Measurements from ENCODE around the gene ASAP2.

The ASAP2 gene

DNA sequence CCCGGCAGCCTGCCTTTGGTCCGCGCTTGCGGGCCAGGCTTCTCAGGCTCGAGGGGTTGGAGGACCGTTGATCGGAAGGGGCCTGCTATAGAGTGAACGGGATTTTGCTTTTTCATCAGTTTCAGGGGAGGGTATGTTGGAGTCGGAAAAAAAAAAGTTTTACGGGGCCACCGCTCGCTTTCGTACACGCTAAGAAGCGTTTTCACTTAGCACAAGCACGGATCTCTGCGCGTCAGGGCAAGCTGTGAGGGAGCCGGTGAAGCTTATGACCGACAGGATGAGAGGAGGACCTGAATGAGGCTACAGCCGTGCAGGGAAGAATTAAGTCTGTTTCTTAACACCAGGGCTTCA is 217.3 kb downstream of the ASAP2 start:
- H3K4me1 ChIP-seq (ENCODE audit: insufficient read depth, low read length): peaks cover 56% of the 10 kb centered on the region
- H3K9me3 ChIP-seq (ENCODE audit: insufficient read depth, low read length, severe bottlenecking): no peaks in the 10 kb centered on the region
- DNase-seq: peak; percentile 31
- H3K36me3 ChIP-seq (ENCODE audit: insufficient read depth, low read length): peaks cover 17% of the 10 kb centered on the region
- ATAC-seq (ENCODE audit: insufficient read depth, low read depth): 0 out of 3 replicates have a peak, but pooled peaks have one; percentile 8
- H3K79me2 ChIP-seq (ENCODE audit: insufficient read depth, low read length): peaks cover 80% of the 10 kb centered on the region
- peak overlapping the region; percentile 93 for H3K9ac ChIP-seq (ENCODE audit: low read depth, low read length)
- no peaks in the 10 kb centered on the region for H3K27me3 ChIP-seq (ENCODE audit: insufficient read depth, low read length, poor library complexity)
- TF ChIP-seq, protein P1, sequence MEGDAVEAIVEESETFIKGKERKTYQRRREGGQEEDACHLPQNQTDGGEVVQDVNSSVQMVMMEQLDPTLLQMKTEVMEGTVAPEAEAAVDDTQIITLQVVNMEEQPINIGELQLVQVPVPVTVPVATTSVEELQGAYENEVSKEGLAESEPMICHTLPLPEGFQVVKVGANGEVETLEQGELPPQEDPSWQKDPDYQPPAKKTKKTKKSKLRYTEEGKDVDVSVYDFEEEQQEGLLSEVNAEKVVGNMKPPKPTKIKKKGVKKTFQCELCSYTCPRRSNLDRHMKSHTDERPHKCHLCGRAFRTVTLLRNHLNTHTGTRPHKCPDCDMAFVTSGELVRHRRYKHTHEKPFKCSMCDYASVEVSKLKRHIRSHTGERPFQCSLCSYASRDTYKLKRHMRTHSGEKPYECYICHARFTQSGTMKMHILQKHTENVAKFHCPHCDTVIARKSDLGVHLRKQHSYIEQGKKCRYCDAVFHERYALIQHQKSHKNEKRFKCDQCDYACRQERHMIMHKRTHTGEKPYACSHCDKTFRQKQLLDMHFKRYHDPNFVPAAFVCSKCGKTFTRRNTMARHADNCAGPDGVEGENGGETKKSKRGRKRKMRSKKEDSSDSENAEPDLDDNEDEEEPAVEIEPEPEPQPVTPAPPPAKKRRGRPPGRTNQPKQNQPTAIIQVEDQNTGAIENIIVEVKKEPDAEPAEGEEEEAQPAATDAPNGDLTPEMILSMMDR (IDR thresholded peaks at IDR 0.05; ENCODE audit: borderline replicate concordance, extremely low read depth, low read length, poor library complexity, severe bottlenecking): no peak
- H3K27ac ChIP-seq (ENCODE audit: low read length): peak overlapping the region; percentile 93
- H3K4me2 ChIP-seq (ENCODE audit: insufficient read depth, low read length): peak overlapping the region; percentile 83
- H4K20me1 ChIP-seq (ENCODE audit: insufficient read depth, low read length): peaks cover 18% of the 10 kb centered on the region
- H2AFZ ChIP-seq (ENCODE audit: low read depth, low read length): peak overlapping the region; percentile 100
- H3K4me3 ChIP-seq (ENCODE audit: low read depth in 1 of 2, low read length in 2 of 2): peak overlapping the region; percentile 83 to 89

DNA sequence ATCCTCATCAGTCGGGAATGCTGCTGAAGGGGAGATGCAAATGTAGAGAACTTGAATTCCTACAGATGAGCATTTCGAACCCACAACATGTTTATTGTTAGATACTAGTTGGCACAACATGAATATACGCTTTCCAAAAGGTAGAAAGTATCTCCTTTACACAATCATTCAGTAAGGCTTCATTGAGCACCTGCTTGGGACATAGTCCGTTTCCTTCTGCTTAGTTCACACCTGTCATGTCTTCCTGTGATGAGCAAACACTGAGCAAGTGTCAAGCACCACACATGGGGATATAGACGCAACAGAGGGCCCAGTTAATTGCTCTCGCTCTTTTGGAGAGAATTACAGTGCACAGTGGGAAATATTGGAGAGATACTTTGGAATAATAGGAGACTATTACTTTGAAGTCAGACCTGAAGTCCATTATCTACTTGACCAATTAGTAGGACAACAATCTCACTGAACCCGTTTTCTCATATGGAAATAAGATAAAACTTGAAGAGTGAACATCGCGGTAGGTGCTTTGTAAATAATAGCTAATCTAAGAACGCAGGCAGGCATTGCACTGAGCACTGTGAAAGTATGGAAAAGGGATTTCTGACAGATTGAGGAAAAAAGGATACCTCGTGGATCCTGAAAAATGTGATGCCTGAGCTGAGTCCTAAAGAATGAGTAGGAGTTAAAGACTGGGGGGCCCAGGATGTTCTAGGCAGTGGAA is 218.0 kb downstream of the ASAP2 start:
- no peaks in the 10 kb centered on the region for H3K27me3 ChIP-seq (ENCODE audit: insufficient read depth, low read length, poor library complexity)
- peak overlapping the region; percentile 93 for H3K9ac ChIP-seq (ENCODE audit: low read depth, low read length)
- H3K36me3 ChIP-seq (ENCODE audit: insufficient read depth, low read length): peaks cover 23% of the 10 kb centered on the region
- ATAC-seq (ENCODE audit: insufficient read depth, low read depth) (no peak), DNase-seq (no peak)
- H3K4me2 ChIP-seq (ENCODE audit: insufficient read depth, low read length): peak overlapping the region; percentile 83
- peaks cover 55% of the 10 kb centered on the region for H3K4me1 ChIP-seq (ENCODE audit: insufficient read depth, low read length)
- H3K79me2 ChIP-seq (ENCODE audit: insufficient read depth, low read length): peaks cover 73% of the 10 kb centered on the region
- no peak for TF ChIP-seq EZH2 (IDR thresholded peaks at IDR 0.05; ENCODE audit: borderline replicate concordance, low read depth, low read length, severe bottlenecking)
- TF ChIP-seq, protein P1 (IDR thresholded peaks at IDR 0.05; ENCODE audit: borderline replicate concordance, extremely low read depth, low read length, poor library complexity, severe bottlenecking): no peak
- peaks cover 16% of the 10 kb centered on the region for H4K20me1 ChIP-seq (ENCODE audit: insufficient read depth, low read length)
- peak overlapping the region; percentile 83 to 89 for H3K4me3 ChIP-seq (ENCODE audit: low read depth in 1 of 2, low read length in 2 of 2)
- peak overlapping the region; percentile 93 for H3K27ac ChIP-seq (ENCODE audit: low read length)
- peak overlapping the region; percentile 100 for H2AFZ ChIP-seq (ENCODE audit: low read depth, low read length)
- H3K9me3 ChIP-seq (ENCODE audit: insufficient read depth, low read length, severe bottlenecking): no peaks in the 10 kb centered on the region

DNA sequence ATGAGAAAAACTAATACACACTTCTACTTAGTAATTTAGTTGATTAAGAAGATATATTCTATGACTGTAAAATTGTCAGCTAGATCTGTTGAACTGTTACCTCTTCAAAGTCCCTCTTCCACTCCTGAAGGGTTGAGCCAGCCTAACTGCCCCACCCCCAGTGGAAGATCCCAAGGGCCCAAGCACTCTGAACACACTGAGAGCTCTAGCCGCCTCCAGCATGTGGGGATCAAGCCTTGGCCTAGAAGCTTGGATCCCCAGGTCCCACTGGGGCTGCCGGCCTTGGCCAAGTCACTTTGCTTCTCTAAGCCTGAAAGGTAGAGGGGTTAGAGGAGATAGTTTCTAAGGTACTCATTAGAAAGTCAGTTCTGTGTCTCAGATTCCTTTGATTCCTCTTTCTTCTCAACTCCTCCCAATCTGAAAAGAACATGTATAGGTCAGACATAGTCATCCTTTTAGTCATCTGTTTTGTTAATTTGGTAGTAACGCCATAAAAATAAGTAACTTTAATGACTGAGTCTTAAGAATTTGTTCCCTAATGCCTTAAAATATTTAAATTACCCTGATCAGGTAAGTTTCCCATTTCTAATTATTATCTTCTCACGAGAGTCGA is 222.5 kb downstream of the ASAP2 start:
- Histone ChIP-seq H3K4me3 (ENCODE audit: low read depth in 1 of 2, low read length in 2 of 2) (no peak overlapping the region), H3K27ac (ENCODE audit: low read length) (no peak overlapping the region), H3K9me3 (ENCODE audit: insufficient read depth, low read length, severe bottlenecking) (no peaks in the 10 kb centered on the region), H3K27me3 (ENCODE audit: insufficient read depth, low read length, poor library complexity) (no peaks in the 10 kb centered on the region), H3K4me1 (ENCODE audit: insufficient read depth, low read length) (peaks cover 26% of the 10 kb centered on the region), H3K79me2 (ENCODE audit: insufficient read depth, low read length) (peaks cover 32% of the 10 kb centered on the region), H4K20me1 (ENCODE audit: insufficient read depth, low read length) (no peaks in the 10 kb centered on the region), H3K4me2 (ENCODE audit: insufficient read depth, low read length) (no peak overlapping the region), H3K36me3 (ENCODE audit: insufficient read depth, low read length) (peaks cover 51% of the 10 kb centered on the region), H3K9ac (ENCODE audit: low read depth, low read length) (no peak overlapping the region), H2AFZ (ENCODE audit: low read depth, low read length) (no peak overlapping the region)
- ATAC-seq (ENCODE audit: insufficient read depth, low read depth) (no peak), DNase-seq (no peak)
- TF ChIP-seq, protein P1 (IDR thresholded peaks at IDR 0.05; ENCODE audit: borderline replicate concordance, extremely low read depth, low read length, poor library complexity, severe bottlenecking): no peak
- TF ChIP-seq EZH2 (IDR thresholded peaks at IDR 0.05; ENCODE audit: borderline replicate concordance, low read depth, low read length, severe bottlenecking): no peak
